HUES48 (cell line): ENCODE data around the gene RPS15.

Experiments used
- H3K27ac ChIP-seq: one replicate; pipeline ENCODE4 v1.7.0; 2013; ENCODE audit warnings: low read depth, low read length, inconsistent platforms
- H3K27me3 ChIP-seq: 2 replicates; pipeline ENCODE4 v1.6.1; 2013; ENCODE audit warnings: mild to moderate bottlenecking, low read length; ENCODE audit not compliant: control insufficient read depth, insufficient read depth
- H3K36me3 ChIP-seq: 2 replicates; pipeline ENCODE4 v1.6.1; 2013; ENCODE audit warnings: low read length; ENCODE audit not compliant: control insufficient read depth, insufficient read depth
- H3K4me1 ChIP-seq: 2 replicates; pipeline ENCODE4 v1.6.1; 2013; ENCODE audit warnings: mild to moderate bottlenecking, low read length; ENCODE audit not compliant: control insufficient read depth, insufficient read depth
- H3K4me3 ChIP-seq: 2 replicates; pipeline ENCODE4 v1.5.1; 2013; ENCODE audit warnings: mild to moderate bottlenecking, low read depth, low read length
- H3K9ac ChIP-seq: 2 replicates; pipeline ENCODE4 v1.6.1; 2013; ENCODE audit warnings: mild to moderate bottlenecking, low read depth, low read length, moderate library complexity
- H3K9me3 ChIP-seq: 2 replicates; pipeline ENCODE4 v1.6.1; 2013; ENCODE audit warnings: low read length; ENCODE audit not compliant: control insufficient read depth, insufficient read depth

The RPS15 gene

GRCh38 chr19:1468821-1469254, 30.6 kb downstream of the RPS15 start:
- peaks cover 91% of the 10 kb centered on the region for H3K27me3 ChIP-seq
- H3K9me3 ChIP-seq = no peaks in the 10 kb centered on the region
- H3K4me1 ChIP-seq = peaks cover 8% of the 10 kb centered on the region
- H3K36me3 ChIP-seq = no peaks in the 10 kb centered on the region
- H3K4me3 ChIP-seq = peak overlapping the region; percentile 26; the same call in 1 of the 2 replicates
- H3K9ac ChIP-seq = no peak overlapping the region
- no peak overlapping the region for H3K27ac ChIP-seq

- Histone ChIP-seq H3K27ac (no peak overlapping the region), H3K9me3 (no peaks in the 10 kb centered on the region), H3K27me3 (peaks cover 88% of the 10 kb centered on the region), H3K36me3 (peaks cover under 1% of the 10 kb centered on the region; the same call in 1 of the 2 replicates), H3K4me1 (peaks cover 8% of the 10 kb centered on the region), H3K9ac (no peak overlapping the region), H3K4me3 (peak overlapping the region; percentile 26; the same call in 1 of the 2 replicates)
Observed at GRCh38 chr19:1469255-1470054, 31.3 kb downstream of the RPS15 start.

DNA sequence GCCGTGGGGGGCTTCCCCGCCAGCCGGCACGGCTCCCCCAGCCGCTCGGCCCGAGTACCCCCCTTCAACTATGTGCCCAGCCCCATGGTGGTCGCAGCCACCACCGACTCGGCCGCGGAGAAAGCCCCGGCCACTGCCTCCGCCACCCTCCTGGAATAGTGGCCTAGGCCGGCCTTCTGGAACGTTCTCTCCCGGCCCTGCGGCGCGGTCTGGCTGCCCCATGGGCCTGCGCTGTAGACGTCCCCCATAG, 31.8 kb downstream of the RPS15 start:
- no peak overlapping the region for H3K27ac ChIP-seq
- H3K4me1 ChIP-seq = peaks cover 8% of the 10 kb centered on the region
- no peak overlapping the region for H3K9ac ChIP-seq
- H3K27me3 ChIP-seq = peaks cover 83% of the 10 kb centered on the region
- H3K36me3 ChIP-seq = peaks cover 5% of the 10 kb centered on the region; the same call in 1 of the 2 replicates
- H3K4me3 ChIP-seq = peak overlapping the region; percentile 44; the same call in 1 of the 2 replicates
- H3K9me3 ChIP-seq = no peaks in the 10 kb centered on the region

DNA sequence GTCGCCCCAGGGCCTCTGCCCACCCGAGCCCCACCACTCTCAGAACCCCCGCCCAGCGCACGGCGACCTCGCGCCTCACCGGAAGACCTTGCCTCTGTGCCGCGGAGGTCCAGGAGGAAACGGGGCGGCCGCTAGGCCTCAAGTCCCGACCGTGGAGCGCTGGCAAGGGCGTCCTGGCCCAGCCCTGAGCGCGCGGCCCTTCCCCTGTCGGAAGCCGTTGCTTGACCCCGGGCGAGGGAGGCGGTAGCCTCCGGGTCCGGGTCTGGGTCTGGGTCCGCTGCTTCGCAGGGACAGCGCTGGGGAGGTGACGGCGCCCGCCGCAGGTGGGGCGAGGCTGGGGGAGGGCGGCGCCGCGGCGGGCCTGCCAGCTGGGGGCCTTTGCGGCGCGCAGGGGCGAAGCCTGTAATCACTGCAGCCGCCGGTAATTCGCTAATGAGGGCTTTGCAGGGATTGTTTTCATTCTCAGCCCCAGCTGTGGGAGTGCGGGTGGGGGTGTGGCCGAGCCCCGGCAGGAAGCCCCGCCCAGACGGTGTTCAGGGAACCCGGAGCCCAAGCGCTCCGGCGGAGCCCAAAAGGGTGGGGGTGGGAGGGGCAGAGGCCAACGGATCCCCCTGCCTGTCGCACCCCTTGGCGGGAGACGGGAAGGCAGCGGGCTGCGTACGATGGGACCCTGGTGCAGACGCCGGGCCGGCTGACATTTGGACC, 32.3 kb downstream of the RPS15 start:
- Histone ChIP-seq H3K4me3 (peak overlapping the region; percentile 44), H3K9me3 (no peaks in the 10 kb centered on the region), H3K27me3 (peaks cover 78% of the 10 kb centered on the region), H3K27ac (no peak overlapping the region), H3K36me3 (peaks cover 5% of the 10 kb centered on the region; the same call in 1 of the 2 replicates), H3K9ac (no peak overlapping the region), H3K4me1 (peaks cover 8% of the 10 kb centered on the region)

DNA sequence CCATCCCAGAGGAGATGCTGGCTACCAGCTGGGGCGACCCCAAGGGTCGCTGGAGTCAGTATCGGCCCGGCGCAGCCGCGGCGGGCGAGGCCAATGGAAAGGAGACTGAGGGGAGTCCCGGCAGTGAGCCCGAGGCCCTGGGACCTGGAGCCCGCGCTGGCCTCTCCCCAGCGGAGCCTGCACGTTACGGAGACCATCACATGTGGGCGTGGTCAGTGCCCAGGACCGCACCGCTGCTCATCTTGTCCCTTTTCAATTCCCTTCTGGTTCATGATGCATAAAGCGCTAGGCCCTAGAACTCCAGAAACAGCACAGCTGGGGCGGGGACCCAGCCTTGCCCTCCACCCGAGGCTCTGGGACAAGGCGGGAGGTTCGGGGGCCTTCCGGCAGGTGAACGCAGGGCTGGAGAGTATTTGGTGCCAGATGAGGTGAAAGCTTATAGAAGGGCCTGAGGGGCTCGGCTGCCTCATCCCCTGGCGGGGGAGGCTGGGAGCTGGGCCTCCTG, 32.9 kb downstream of the RPS15 start:
- Histone ChIP-seq H3K9ac (no peak overlapping the region), H3K36me3 (peaks cover 5% of the 10 kb centered on the region; the same call in 1 of the 2 replicates), H3K9me3 (no peaks in the 10 kb centered on the region), H3K4me3 (peak overlapping the region; percentile 44), H3K27ac (no peak overlapping the region), H3K4me1 (peaks cover 8% of the 10 kb centered on the region), H3K27me3 (peaks cover 72% of the 10 kb centered on the region)

GRCh38 chr19:1471515-1472160, 33.4 kb downstream of the RPS15 start:
- H3K9ac ChIP-seq = no peak overlapping the region
- peaks cover 8% of the 10 kb centered on the region for H3K4me1 ChIP-seq
- H3K36me3 ChIP-seq = peaks cover 10% of the 10 kb centered on the region; the same call in 1 of the 2 replicates
- H3K27me3 ChIP-seq = peaks cover 66% of the 10 kb centered on the region
- no peaks in the 10 kb centered on the region for H3K9me3 ChIP-seq
- no peak overlapping the region; the same call in 1 of the 2 replicates for H3K4me3 ChIP-seq
- no peak overlapping the region for H3K27ac ChIP-seq

- Histone ChIP-seq H3K9ac (no peak overlapping the region), H3K36me3 (peaks cover 15% of the 10 kb centered on the region), H3K27ac (no peak overlapping the region), H3K27me3 (peaks cover 58% of the 10 kb centered on the region), H3K4me3 (no peak overlapping the region), H3K9me3 (no peaks in the 10 kb centered on the region), H3K4me1 (peaks cover 8% of the 10 kb centered on the region)
Observed at GRCh38 chr19:1472231-1473084, 34.3 kb downstream of the RPS15 start.

GRCh38 chr19:1473085-1473851, 35.1 kb downstream of the RPS15 start:
- no peak overlapping the region for H3K27ac ChIP-seq
- no peaks in the 10 kb centered on the region for H3K9me3 ChIP-seq
- no peak overlapping the region for H3K4me3 ChIP-seq
- peaks cover 16% of the 10 kb centered on the region for H3K36me3 ChIP-seq
- peaks cover 8% of the 10 kb centered on the region for H3K4me1 ChIP-seq
- no peak overlapping the region for H3K9ac ChIP-seq
- peaks cover 50% of the 10 kb centered on the region for H3K27me3 ChIP-seq

GRCh38 chr19:1474011-1474764, 36.0 kb downstream of the RPS15 start:
- peaks cover 8% of the 10 kb centered on the region for H3K4me1 ChIP-seq
- no peak overlapping the region for H3K4me3 ChIP-seq
- H3K27ac ChIP-seq = no peak overlapping the region
- H3K9ac ChIP-seq = no peak overlapping the region
- peaks cover 41% of the 10 kb centered on the region for H3K27me3 ChIP-seq
- no peaks in the 10 kb centered on the region for H3K9me3 ChIP-seq
- peaks cover 16% of the 10 kb centered on the region for H3K36me3 ChIP-seq
